Measurements from ENCODE around the gene ZYX. TPM values are rescaled to one million over a fixed set of nuclear protein-coding genes. Genes with fewer than 3 reads are reported as not detected.
"Not testable (repeated sequence)": the region's sequence is repeated elsewhere in the genome, so short reads cannot be mapped to it uniquely, and the experiment has no call there.

The ZYX gene
- polyA plus RNA-seq, 5 donors: 105 to 328 (median 157) TPM

GRCh38 chr7:143395187-143396149, 14.3 kb downstream of the ZYX start:
- DNase-seq: no peak

GRCh38 chr7:143396182-143396581, 15.0 kb downstream of the ZYX start:
- no peak for DNase-seq

- peak; percentile 90 to 93 for DNase-seq
These were observed 15.7 kb downstream of the ZYX start for GRCh38 chr7:143396625-143397556.

- DNase-seq: no peak
These were observed 16.8 kb downstream of the ZYX start for GRCh38 chr7:143397710-143398530.

GRCh38 chr7:143398616-143399015, 17.5 kb downstream of the ZYX start:
- DNase-seq: no peak

DNA sequence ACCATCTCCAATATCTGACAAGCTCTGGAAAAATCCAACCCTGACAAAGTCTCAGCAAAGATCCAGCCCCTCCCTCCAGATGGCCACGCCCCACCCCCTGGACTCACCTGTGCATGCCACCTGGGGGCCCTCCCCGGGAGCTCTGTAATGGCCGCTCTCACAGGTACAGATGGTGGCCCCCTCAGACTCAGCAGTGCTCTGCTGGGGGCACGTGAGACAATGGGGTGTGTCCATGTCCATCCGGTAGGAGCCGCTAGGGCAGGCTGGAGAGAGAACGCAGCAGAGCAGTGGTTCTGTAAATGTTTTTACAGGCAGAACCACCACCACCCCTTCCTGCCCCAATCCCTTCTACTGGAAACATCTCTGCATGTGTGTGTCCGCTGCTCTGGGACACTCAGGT, 18.0 kb downstream of the ZYX start:
- DNase-seq: no peak

- DNase-seq: no peak
These were observed 18.5 kb downstream of the ZYX start for GRCh38 chr7:143399642-143400041.

DNA sequence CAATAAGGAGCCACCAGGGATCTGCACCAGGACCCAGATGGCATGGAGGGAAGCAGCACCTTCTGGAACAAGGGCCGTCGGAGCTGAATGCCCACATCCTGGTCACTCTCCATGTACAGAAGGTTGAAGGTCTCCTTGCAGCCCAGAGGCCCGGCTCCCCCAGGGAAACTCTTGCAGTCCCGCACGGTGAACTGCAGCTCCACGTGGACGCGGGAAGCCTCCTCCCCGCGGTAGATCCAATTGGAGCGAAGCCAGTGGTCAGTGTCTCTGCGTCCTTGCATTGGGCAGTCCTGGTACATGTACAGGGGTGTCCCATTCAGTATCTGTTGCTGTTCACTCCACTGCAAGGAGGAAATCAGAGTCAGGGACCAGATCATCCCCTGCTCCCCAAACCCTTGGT, 20.1 kb downstream of the ZYX start:
- DNase-seq: no peak

- not testable (repeated sequence) for DNase-seq
These were observed 21.1 kb downstream of the ZYX start for GRCh38 chr7:143402233-143402632.

DNA sequence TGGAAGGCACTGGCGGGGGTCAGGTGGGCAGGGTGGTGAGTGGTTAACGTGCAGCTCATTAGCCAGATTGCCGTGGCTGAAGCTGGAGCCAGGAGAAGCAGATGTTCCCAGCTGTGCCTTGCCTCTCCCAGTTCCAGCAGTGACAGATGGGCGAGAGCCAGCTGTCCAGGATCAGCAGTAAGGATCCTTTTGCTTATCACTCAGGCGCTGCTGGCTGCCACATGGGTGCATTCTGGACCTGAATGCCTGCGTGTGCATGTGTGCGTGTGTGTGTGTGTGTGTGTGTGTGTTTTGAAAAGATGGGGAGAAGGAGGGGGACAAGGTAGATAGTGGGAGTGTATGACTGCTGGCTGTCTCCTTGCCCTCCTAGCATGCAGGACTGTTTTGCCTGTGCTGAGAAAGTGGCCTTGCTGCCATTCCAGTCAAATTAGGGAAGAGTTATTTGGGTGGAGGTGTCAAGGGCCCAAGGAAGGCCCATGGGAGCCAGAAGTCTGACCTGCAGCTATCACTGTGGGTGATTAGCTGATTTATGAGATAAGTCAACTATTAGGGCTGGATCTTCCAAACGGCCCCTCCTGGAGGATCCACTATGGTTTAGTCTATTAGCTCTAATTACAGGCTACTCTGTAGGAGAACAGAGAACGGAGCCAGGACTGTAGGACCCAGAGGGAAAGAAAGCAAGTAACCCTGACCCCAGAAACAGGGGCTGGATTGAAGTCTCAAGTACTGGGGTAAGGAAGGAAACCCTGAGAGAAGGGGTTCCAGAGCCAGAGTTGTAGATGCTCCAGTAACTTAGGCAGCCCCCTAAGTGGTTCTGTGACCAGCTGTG, 24.2 kb downstream of the ZYX start:
- peak; percentile 93 to 95 for DNase-seq

GRCh38 chr7:143406002-143406357, 24.8 kb downstream of the ZYX start:
- no peak for DNase-seq

DNA sequence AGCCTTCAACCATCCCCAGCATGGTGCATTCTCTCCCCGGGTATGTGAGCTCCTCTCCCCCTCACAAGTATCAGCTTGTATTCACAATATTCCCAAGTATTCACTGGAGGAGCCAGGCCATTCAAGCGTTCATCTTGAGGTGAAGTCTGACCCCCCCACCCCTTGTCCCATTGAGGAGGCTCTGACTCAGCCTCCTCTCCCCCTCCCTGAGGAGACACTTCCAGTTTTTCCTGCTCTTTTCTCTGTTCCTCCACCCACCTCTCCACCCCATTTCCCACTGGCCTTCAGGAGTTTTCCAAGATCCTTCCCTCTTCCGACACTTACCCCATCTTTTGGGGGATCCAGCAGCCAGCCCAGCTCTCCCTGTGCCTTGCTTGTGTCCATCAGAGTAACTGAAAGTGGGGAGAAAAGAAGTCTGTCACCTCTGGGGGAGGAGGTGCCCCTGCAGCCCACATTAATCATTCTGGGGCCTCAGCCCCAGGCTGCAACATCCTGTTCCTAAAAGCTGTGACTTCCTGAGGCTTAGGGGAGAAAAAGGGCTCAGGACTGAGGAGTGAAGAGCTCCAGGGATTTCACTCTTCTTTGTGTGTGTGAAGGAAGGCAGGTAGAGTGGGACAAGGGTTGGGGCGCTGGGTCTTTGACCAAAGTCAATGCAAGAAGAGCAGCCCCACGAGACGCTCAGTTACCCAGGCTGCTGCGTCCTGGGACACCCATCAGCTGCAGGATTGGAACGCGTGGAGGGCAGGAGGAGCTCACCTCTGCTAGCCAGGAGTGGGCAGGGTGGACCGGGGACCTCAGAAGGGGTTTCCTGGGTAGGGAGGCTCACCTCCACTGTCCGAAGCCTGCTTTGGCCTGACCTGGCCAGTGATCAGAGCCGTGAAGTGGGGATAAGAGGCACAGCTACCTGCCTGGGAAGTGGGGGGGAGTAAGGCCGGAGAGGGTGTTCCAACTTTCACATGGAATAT, 26.4 kb downstream of the ZYX start:
- no peak for DNase-seq

DNA sequence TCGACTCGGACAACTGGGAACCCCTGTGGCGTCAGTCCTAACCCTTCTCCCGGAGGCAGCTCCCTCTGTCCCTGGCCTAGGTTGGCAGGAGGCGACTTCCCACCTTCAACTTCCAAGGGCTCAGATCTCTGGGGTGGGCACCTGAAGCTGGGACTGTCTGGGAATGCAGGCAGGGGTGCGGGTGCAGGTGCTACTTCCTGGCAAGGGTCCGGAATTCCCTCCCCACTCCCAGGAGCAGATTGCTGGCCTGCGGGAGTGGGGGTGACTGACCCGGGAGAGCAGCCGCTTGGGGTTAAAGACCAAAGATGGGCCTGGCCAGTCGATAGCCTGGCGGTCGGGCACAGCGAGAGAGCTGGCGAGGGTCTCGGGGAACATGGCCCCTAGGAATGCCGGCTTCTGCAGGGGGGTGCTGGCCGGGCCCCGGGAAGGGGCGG, 27.1 kb downstream of the ZYX start:
- DNase-seq: no peak

DNA sequence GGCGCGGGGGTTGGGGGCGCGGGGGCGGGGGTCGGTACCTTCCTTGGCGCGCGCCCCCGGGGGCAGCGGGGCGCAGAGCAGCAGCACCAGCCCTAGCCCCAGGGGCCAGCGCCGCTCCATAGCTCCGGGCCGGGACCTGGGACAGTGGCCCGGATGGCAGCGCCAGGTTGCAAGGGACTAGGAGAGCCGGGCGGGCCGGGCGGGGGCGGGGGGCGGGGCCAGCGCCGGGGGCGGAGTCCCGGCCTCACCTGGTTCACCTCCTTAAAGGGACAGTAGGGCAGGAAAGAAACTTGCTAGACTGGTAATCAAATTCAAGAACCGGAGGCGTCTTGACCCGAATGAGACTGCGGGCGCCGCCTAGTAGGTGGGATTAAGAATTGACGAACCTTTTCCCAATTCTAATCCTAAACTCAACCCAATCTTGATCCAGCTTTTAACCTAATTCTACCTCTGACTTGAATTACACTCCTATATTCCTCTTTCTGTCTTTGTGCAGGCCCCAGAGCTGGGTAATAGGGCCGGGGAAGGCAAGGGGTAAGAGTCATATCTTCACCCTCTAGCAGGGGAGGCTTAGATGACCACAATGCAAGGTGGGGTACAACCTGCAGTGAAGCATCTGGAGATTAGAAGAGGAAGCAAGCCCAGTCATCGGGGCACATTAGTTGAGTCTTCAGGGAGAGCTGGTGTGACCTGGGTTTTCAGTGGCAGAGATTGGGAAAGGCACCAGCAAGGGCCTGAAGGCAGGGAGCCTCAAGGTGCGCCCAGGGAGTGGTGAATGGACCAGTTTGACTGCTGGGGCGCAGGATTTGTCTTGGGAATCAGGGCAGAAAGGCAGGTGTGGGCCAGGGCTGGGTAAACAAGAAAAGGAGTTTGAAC, 27.8 kb downstream of the ZYX start, which contains the start of gene EPHA1:
Gene EPHA1 (minus strand): TSS at position 171 of the 876 bp plus-strand sequence. CDS start 51 bp downstream, at position 120.
- no peak for DNase-seq

DNA sequence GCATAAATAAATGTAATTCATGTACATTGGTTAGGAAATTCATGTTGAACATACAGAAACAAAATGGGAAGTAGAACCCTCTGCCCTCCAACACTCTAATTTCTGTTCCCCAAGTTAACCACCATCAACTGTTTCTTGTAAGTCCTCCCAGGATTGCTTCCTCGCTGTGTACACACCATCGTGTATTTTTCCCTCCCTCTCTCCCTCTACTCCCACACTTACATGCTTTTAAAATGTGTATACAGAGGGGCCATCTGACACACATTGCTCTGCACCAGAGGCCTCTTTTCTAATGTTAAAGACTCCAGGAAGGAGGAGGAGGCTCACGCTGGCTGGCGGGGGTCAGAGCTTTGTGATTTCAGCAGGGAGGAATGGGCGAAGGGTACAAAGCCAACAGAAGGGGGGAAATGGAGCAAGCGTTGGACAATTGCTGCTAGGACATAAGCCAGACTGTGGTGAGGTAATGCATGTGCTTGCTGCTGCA, 29.4 kb downstream of the ZYX start:
- DNase-seq: no peak

DNA sequence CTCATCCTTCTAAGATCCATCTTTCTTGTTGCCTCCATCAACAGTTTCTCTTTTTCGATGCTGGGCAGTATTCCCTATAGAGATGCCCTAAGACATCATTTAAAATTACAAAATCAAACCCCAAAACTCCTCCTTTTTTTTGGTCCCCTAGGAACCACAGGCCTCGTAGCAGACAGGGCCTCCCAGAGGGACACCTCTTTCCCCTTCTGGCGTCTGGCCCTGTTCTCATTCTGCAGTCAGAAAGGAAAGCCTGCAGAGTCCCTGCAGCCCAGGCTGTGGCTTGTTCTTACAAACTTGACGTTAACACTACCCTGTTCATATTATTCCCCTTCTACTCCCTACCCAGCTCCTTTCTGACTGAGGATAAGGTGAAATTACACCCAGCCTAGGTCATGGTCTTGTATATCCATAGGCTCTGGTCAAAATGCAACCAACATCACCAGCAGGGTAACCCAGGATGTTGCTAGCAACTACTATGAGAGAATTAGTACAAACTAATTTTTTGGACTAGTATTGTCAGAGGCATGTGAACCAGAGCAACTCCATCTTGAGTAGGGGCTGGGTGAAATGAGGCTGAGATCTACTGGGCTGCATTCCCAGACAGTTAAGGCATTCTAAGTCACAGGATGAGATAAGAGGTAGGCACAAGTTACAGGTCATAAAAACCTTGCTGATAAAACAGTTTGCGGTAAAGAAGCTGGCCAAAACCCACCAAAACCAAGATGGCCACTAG, 31.0 kb downstream of the ZYX start:
- DNase-seq: no peak

- DNase-seq: no peak
These were observed 32.0 kb downstream of the ZYX start for GRCh38 chr7:143413123-143413522.
